ENCODE data around the gene SLC37A2.

The SLC37A2 gene

DNA sequence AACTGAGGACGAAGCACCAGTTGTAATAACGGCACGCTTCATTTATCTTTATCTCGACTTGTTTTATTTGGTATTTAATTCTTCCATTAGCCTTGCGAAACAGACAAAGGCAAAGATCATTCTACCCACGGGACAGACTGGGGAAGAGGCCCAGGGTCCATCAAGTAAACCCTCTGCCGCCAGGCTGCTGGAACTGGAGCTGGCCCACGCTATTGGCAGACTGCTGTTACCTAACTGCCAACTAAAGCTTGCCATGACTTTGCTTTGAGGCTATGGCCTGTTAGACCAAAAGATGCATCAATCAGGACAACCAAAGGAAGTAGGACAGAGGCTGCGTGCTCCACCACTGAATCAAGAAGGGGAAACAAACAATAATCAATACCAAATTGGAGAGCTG, 49.1 kb downstream of the SLC37A2 start:
- DNase-seq, result no peak

DNA sequence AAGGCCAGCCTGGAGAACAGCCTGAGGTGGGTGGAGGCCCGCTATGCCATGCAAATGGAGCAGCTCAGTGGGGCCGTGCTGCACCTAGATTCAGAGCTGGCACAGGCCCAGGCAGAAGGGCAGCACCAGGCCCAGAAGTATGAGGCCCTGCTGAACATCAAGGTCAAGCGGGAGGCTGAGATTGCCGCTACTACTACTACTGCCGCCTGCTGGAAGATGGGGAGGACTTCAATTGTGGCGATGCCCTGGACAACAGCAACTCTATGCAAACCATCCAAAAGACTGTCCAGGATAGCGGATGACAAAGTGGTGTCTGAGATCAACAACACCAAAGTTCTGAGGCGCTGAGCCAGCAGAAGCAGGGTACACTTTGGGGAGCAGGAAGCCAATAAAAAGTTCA, 51.4 kb downstream of the SLC37A2 start:
- no peak for DNase-seq

DNA sequence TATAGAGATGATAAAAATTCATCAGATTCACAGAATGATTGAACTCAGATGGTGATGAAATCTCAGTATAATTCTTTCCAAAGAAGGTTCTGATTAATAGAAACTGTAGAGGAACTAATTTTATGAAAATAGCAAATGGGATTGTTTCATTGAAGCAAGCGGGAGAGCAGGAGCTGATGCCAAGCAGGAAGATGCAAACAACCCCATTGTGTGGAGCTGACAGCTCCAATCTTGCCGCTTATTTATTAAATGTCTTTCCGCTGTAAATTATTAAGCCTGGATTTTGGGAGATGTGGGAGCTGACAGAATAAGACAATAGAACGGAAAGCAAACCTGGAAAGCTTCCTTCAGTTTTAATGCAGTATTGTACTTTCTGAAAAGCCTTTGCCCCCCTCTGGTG, 54.3 kb downstream of the SLC37A2 start:
- DNase-seq, result no peak

DNA sequence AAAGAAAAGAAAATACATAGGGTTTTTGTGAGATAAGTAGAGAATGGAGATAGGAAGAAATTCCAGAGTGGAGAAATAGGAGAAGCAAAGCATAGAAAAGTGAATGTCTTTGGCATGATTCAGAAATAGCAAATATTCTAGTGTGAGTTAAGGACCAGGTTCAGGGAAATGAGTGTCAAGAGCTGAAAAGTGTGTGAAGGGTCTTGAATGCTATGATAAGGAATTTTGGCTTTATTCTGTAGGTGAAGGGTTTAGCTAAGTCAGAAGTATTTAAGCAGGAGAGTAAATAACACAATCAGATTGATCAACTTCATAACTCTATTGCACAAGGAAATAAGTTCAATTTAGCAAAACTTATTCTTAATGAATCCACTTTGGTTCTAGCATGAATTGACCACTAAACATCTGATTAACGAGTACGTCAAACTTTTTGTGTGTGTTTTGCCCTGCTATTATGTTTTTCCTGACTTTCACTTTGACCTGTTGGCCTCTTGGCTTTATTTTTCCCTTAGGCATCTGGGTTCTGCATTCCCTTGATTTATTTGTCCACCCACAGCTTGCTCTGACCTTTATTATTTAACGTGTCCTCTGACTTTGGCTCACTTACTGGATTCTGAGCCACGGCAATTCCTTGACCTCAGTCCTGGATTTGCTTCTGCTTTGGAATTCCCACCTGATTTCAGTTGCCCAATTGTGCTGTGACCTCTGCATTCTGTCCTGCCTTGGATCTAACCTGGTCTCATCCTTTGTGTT, 60.3 kb downstream of the SLC37A2 start:
- DNase-seq, result no peak

DNA sequence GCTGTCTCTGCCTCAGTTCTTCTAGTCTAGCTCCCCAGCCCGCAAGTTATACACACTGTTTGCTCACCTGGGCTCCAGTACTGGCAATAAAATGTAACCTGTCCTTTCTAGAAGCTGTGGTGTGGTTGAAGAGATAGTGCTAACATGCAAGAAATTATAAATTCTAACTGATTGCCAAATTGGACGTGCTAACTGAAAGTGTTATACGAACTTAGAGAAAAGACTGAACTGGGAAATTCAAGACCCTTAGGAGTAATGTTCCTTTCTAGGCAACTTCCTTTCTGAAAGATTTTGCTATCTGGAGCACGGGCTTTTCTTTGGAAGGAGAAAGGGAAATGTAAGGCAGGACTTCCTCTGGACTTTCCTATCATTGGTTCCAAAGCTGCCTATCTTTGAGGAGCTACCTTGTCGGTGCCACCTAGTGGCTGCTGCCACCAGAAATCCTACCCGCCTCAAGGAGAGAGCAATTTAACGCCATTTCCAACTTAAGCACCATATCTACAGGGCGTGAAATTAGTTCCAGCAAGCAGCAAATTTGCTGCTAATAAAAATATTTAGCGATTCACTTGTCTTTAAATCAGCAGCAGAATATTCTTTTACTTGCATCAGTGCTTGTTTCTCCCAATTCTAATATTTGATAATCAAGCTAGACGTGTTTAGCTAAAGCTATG, 61.0 kb downstream of the SLC37A2 start:
- peak; percentile 41 to 57 for DNase-seq

DNA sequence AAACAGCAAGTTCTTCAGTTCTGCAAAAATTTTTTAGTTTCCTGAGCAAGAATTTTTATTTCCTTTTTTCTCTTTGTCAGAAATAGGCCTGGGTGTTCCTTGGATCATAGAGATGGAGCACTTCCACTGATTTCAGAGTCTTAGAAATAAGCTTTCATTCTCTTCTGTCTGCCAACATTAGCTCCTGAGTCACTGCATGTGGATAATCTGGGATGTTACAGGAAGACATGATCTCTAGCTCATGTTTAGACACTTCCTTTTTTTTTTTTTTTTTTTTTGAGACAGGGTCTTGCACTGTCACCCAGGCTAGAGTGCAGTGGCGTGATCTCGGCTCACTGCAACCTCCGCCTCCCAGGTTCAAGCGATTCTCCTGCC, 61.5 kb downstream of the SLC37A2 start:
- no peak for DNase-seq

DNA sequence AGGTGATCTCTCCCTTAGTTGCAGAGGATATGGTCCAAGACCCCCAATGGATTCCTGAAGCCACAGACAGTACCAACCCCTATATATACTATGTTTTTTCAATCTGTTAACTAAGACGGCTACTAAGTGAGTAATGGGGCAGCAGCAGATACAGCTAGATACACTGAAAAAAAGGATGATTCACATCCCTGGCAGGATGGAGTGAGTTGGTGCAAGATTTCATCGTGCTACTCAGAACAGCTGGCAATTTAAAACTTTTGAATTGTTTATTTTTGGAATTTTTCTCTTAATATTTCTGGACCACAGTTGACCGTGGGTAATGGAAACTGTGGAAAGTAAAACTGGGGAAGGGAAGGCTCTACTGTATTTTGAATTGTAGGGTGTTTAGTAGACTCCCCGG, 65.3 kb downstream of the SLC37A2 start:
- no peak for DNase-seq

DNA sequence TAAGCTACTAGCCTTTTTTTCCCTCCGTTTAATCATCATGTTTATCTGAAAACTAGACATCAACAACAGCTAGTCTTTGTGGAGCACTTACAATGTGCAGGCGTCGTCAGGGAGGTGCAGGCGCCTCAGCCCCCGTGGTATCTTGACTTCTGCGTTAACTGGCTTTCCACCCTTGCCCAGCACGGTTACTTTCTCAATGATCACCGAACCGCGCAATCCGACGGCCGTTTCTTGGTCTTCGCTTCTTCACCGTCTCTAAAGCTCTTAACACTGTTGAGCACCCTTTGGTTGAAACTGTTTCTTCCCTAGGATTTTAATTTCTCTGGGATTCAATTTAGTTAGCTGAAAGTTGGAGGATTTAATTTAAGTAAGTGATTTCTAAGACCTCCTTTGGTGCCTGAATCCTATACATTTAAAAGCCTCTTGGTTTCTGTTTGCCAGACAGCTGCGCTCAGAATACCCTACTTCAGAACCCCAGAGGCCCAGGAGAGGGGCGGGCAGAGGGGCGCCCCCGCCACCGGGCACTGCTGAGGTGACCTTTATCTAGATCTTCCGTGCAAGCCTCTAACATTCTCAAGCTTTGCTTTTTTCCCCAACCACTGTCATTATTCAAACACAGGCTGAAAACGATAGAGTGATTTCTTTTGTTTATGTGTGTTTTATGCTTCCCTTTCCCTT, 66.3 kb downstream of the SLC37A2 start:
- no peak for DNase-seq

DNA sequence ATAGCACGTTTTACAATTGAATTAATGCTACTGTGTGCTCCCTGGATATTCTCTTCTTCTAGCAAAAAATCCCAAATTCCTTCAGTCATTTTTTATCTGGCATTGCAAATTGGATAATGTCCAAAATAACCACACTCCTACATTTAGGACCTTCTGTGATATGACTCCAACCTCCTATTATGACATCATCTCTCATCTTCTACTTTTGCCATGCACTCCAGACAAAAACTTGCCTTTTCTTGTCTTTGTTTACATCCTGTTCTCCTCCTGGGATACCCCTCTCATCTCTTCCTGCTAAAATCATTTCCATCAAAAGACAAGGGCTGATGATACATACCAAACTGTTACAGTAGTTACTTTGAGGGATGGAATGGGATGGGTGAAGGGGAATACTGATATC, 69.0 kb downstream of the SLC37A2 start:
- no peak for DNase-seq

DNA sequence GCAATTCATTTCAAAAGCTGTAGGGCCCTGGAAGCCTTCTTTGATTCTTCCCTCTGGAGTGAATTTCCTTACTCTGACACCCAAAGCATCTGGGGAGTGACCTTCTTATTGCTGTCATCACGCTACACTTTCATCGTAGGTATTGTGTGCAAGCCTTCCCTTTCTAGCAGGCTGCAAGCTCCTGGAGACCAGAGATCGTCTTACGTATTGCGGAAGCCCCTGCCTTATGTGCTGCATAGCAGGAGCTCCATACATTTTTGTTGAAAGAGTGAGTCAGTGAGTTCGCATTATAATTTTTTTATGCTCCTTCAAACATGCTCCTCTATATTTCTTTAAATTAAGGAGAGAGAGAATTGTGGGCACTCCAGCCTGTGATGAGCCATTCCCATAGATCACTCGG, 69.5 kb downstream of the SLC37A2 start:
- no peak for DNase-seq

DNA sequence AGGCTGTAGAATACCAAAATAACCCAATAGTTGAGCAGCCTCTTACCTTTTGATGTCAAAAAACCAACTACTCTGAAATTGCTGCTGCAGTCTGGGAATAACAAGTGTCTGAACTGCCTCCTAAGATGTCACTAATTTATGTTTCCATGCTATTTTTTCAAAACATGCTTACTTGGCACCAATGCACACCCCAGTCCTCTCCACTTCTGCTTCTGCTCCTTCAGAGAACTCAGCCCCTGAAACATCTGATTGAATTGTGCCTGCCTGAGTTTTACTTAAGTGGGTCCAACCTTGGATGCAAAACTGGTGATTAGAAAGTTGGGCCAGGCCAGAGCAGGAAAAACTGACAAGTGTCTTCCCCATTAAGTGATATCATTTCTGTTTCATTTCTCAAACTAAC, 72.9 kb downstream of the SLC37A2 start:
- DNase-seq, result no peak

DNA sequence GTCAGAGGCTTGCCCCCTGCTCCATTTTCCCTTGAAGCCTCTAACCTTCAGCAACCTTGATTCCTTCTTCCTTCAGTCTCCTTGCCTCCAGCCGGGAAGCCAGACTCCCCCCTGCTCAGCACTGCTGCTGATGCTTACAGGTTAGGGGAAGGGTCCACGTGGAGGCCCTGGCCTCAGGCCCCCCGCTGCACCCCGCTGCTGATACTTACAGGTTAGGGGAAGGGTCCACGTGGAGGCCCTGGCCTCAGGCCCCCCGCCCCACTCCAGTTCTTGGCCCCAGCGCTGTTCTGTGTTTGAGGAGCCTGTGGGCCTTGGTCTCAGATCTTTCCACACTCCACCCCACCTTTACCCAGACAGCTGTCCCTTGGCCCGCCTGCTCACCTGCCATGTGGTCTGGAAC, 75.9 kb downstream of the SLC37A2 start:
- DNase-seq, result no peak

DNA sequence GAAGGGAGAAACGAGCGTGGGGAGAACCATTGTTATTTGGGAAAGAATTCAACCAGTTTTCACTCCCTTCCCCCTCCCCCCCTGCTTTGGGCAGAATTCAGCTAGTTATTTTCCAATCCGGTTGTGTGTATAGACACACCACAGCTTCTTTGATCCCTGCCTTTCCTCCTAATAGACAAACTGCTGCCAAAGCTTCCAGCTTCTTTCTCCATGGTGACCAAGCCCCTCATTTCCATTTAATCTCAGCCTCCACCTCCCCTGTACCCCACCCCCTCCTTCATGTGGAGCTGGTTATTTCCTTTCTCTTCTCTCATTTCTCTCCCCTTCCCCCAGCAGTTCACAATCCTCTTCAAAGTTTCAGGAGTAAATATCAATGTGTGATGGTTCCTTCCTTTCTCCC, 76.7 kb downstream of the SLC37A2 start:
- DNase-seq, result no peak

Measured in stimulated activated CD4-positive, alpha-beta T cell treated with anti-CD3 and anti-CD28 coated beads, Interleukin-2, amount 100 ng/mL, for 24 hours (primary cell).